Type B pancreatic cell (in vitro differentiated cells): ENCODE results near the gene MYOM3. TPM values are rescaled to one million over a fixed set of nuclear protein-coding genes. Genes with fewer than 3 reads are reported as not detected.

ENCODE experiments used
- DNase-seq: peaks from one replicate; pipeline ENCODE4 v3.0.0; 2021; ENCODE audit warnings: mixed read lengths; ENCODE audit not compliant: unreplicated experiment; ENCODE audit errors: extremely low spot score
- H3K27ac Mint-ChIP-seq: 2 replicates; pipeline ENCODE4 v1.8.0; 2021; ENCODE audit warnings: mild to moderate bottlenecking, mixed read lengths
- H3K27me3 Mint-ChIP-seq: 2 replicates; pipeline ENCODE4 v1.8.0; 2021; ENCODE audit warnings: mixed read lengths
- H3K36me3 Mint-ChIP-seq: 2 replicates; pipeline ENCODE4 v1.8.0; 2021; ENCODE audit warnings: mixed read lengths
- H3K4me1 Mint-ChIP-seq: one replicate; pipeline ENCODE4 v1.8.0; 2021; ENCODE audit warnings: mixed read lengths; ENCODE audit not compliant: unreplicated experiment
- H3K4me3 Mint-ChIP-seq: 2 replicates; pipeline ENCODE4 v1.8.0; 2021; ENCODE audit warnings: mild to moderate bottlenecking, mixed read lengths
- H3K9me3 Mint-ChIP-seq: 2 replicates; pipeline ENCODE4 v1.8.0; 2021; ENCODE audit warnings: mixed read lengths
- CTCF ChIP-seq: fragments of 200-600 bp; sonication (generic); conservative IDR thresholded peaks from 2 replicates; pipeline ENCODE4 v1.5.0; 2021; ENCODE audit warnings: antibody characterized with exemption, mild to moderate bottlenecking
- total RNA-seq: library from RNA; stranded (reverse); gene quantifications from 2 replicates; pipeline ENCODE4 v1.2.1, GENCODE V29; 2021; ENCODE audit warnings: low replicate concordance

Gene MYOM3
- total RNA-seq, 1 donor from 2014 or later = 0.70 TPM

- no peaks in the 10 kb centered on the region for H3K4me1 Mint-ChIP-seq
- no peak overlapping the region for H3K4me3 Mint-ChIP-seq
- H3K9me3 Mint-ChIP-seq = no peaks in the 10 kb centered on the region
- DNase-seq = no peak
- H3K27me3 Mint-ChIP-seq = peaks cover 7% of the 10 kb centered on the region
- no peak overlapping the region for H3K27ac Mint-ChIP-seq
- no peak for TF ChIP-seq CTCF
- no peaks in the 10 kb centered on the region for H3K36me3 Mint-ChIP-seq
These were observed 25.5 kb downstream of the MYOM3 start for GRCh38 chr1:24086466-24086865.

GRCh38 chr1:24085546-24085945, 26.4 kb downstream of the MYOM3 start:
- DNase-seq = no peak
- no peak overlapping the region for H3K27ac Mint-ChIP-seq
- peaks cover 7% of the 10 kb centered on the region for H3K27me3 Mint-ChIP-seq
- no peak for TF ChIP-seq CTCF
- H3K4me1 Mint-ChIP-seq = no peaks in the 10 kb centered on the region
- no peaks in the 10 kb centered on the region for H3K36me3 Mint-ChIP-seq
- H3K9me3 Mint-ChIP-seq = no peaks in the 10 kb centered on the region
- no peak overlapping the region for H3K4me3 Mint-ChIP-seq

- no peak for TF ChIP-seq CTCF
- Mint-ChIP-seq H3K4me3 (no peak overlapping the region), H3K4me1 (no peaks in the 10 kb centered on the region), H3K27me3 (peaks cover 7% of the 10 kb centered on the region), H3K36me3 (no peaks in the 10 kb centered on the region), H3K9me3 (no peaks in the 10 kb centered on the region), H3K27ac (no peak overlapping the region)
- DNase-seq = no peak
These were observed 26.9 kb downstream of the MYOM3 start for GRCh38 chr1:24085007-24085406.

GRCh38 chr1:24084050-24084449, 27.9 kb downstream of the MYOM3 start:
- Mint-ChIP-seq H3K4me3 (no peak overlapping the region), H3K4me1 (no peaks in the 10 kb centered on the region), H3K9me3 (no peaks in the 10 kb centered on the region), H3K36me3 (no peaks in the 10 kb centered on the region), H3K27me3 (peaks cover 7% of the 10 kb centered on the region), H3K27ac (no peak overlapping the region)
- DNase-seq = no peak
- TF ChIP-seq CTCF = no peak

GRCh38 chr1:24082372-24082771, 29.6 kb downstream of the MYOM3 start:
- no peaks in the 10 kb centered on the region for H3K9me3 Mint-ChIP-seq
- H3K27me3 Mint-ChIP-seq = peaks cover 7% of the 10 kb centered on the region
- TF ChIP-seq CTCF = no peak
- no peaks in the 10 kb centered on the region for H3K36me3 Mint-ChIP-seq
- no peak overlapping the region for H3K27ac Mint-ChIP-seq
- DNase-seq = no peak
- H3K4me3 Mint-ChIP-seq = no peak overlapping the region
- no peaks in the 10 kb centered on the region for H3K4me1 Mint-ChIP-seq

GRCh38 chr1:24081190-24081589, 30.7 kb downstream of the MYOM3 start:
- Mint-ChIP-seq H3K36me3 (no peaks in the 10 kb centered on the region), H3K9me3 (no peaks in the 10 kb centered on the region), H3K4me3 (no peak overlapping the region), H3K27me3 (peaks cover 7% of the 10 kb centered on the region), H3K27ac (no peak overlapping the region), H3K4me1 (no peaks in the 10 kb centered on the region)
- DNase-seq = no peak
- no peak for TF ChIP-seq CTCF
